Type B pancreatic cell (in vitro differentiated cells): Measurements from ENCODE around the gene ARSA. TPM values are rescaled to one million over a fixed set of nuclear protein-coding genes. Genes with fewer than 3 reads are reported as not detected.
A peak's percentile ranks its signal among the peaks of the same experiment; 100 is the strongest.

Source experiments
- DNase-seq: peaks from one replicate; pipeline ENCODE4 v3.0.0; 2021; ENCODE audit warnings: mixed read lengths; ENCODE audit not compliant: unreplicated experiment; ENCODE audit errors: extremely low spot score
- H3K27ac Mint-ChIP-seq: 2 replicates; pipeline ENCODE4 v1.8.0; 2021; ENCODE audit warnings: mild to moderate bottlenecking, mixed read lengths
- H3K27me3 Mint-ChIP-seq: 2 replicates; pipeline ENCODE4 v1.8.0; 2021; ENCODE audit warnings: mixed read lengths
- H3K36me3 Mint-ChIP-seq: 2 replicates; pipeline ENCODE4 v1.8.0; 2021; ENCODE audit warnings: mixed read lengths
- H3K4me1 Mint-ChIP-seq: one replicate; pipeline ENCODE4 v1.8.0; 2021; ENCODE audit warnings: mixed read lengths; ENCODE audit not compliant: unreplicated experiment
- H3K4me3 Mint-ChIP-seq: 2 replicates; pipeline ENCODE4 v1.8.0; 2021; ENCODE audit warnings: mild to moderate bottlenecking, mixed read lengths
- H3K9me3 Mint-ChIP-seq: 2 replicates; pipeline ENCODE4 v1.8.0; 2021; ENCODE audit warnings: mixed read lengths
- CTCF ChIP-seq: fragments of 200-600 bp; sonication (generic); conservative IDR thresholded peaks from 2 replicates; pipeline ENCODE4 v1.5.0; 2021; ENCODE audit warnings: antibody characterized with exemption, mild to moderate bottlenecking
- total RNA-seq: library from RNA; stranded (reverse); gene quantifications from 2 replicates; pipeline ENCODE4 v1.2.1, GENCODE V29; 2021; ENCODE audit warnings: low replicate concordance

ARSA gene
- total RNA-seq, 1 donor from 2014 or later: 32.1 TPM

DNA sequence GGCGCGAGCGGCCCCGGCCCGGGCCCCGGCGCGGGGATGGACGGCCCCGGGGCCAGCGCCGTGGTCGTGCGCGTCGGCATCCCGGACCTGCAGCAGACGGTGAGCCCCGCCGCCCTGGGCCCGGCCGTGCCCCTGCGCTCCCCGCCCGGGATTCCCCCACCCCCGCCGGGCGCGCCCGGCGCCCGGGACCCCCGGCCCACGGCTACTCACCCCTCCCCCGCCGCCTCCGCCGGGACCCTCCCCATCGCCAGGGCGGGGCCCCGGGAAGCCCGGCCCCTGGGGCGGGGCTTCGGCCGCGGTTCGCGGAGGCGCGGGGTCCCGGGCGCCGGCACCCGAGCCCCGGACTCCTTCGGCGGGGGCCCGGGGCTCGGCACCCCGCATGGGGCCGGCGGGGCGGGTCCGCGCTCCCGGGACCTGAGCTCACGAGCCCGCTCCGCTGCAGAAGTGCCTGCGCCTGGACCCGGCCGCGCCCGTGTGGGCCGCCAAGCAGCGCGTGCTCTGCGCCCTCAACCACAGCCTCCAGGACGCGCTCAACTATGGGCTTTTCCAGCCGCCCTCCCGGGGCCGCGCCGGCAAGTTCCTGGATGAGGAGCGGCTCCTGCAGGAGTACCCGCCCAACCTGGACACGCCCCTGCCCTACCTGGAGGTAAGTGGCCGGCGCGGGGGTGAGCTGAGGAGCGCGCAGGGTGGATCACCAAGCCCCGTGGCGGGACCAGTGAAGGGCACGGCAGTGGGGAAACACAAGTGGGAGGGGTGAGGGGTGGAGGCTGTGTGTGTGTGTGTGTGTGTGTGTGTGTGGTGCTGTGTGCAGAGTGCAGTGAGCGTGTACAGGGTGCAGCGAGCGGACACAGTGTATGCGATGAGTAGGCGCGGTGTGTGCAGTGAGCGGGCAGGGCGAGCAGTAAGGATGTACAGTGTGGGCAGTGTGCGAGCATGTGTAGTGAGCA, 46.9 kb upstream of the ARSA start:
- H3K9me3 Mint-ChIP-seq: no peaks in the 10 kb centered on the region
- H3K27ac Mint-ChIP-seq: peak overlapping the region; percentile 72
- peaks cover 36% of the 10 kb centered on the region for H3K27me3 Mint-ChIP-seq

DNA sequence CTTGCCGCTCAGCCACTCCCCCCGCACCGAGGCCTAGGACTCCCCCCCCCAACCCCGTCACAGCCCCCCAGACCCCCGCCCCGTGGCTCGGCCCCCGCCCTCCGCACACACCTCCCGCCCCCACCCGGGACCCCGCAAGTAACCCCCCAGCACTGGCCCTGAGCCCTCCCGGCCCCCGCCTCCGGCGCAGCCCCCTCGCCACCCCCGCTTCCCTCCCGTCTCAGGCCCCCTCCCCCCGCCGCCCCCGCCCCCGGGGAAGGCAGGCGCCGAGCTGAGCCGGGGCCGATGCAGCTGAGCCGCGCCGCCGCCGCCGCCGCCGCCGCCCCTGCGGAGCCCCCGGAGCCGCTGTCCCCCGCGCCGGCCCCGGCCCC, 46.2 kb upstream of the ARSA start:
- H3K4me1 Mint-ChIP-seq: peaks cover 16% of the 10 kb centered on the region
- H3K27ac Mint-ChIP-seq: no peak overlapping the region
- TF ChIP-seq CTCF: no peak
- H3K4me3 Mint-ChIP-seq: no peak overlapping the region
- peaks cover 36% of the 10 kb centered on the region for H3K27me3 Mint-ChIP-seq
- no peaks in the 10 kb centered on the region for H3K36me3 Mint-ChIP-seq
- peak; percentile 68 for DNase-seq
- H3K9me3 Mint-ChIP-seq: no peaks in the 10 kb centered on the region

More for the DNA sequence above, 46.9 kb upstream of the ARSA start:
- peak overlapping the region; percentile 85 for H3K4me3 Mint-ChIP-seq
- H3K4me1 Mint-ChIP-seq: peaks cover 16% of the 10 kb centered on the region
- no peak for TF ChIP-seq CTCF
- DNase-seq: peak; percentile 81
- no peaks in the 10 kb centered on the region for H3K36me3 Mint-ChIP-seq

DNA sequence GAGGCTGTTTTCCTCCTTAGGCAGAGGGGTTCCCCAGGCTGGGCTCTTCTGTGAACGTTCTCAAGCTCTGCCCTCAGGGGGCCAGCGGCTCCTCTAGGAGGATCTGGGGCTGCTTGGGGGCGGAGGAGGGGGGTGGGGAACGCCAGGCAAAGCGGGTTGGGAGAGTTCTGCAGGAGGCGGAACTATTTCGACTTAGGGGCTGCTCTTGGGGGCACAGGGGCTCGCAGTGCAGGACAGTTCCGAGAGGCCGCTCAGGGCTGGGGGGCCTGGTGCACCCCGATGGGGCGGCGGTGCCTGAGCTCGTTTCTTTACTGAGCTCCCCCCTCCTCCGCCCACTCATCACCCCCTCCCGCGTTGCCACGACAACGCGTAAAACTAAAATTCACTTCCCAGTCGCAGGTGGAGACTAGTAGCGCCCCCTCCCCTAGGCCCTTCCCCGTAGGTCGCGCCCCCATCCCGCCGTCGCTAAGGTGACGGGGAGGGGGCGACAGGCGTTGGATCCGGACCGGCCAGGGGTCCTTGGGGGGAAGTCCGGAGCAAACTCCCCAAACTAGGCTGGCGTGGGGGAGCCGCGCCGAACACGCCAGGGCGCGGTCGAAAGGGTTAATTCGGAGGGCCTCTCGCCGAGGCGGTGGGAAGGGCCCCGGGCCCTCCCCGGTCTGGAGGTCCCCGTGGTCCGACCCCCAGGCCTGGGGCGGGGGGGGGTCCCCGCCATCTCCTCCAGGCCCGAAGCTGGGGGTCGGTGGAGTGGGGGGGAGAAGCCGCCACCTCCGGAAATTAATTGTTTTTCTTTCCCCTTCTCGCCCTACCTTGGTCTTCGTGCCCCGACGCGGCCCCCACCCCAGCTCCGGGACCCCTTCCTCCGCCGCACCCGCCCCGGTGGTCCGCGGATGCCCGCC, 45.5 kb upstream of the ARSA start:
- H3K9me3 Mint-ChIP-seq: no peaks in the 10 kb centered on the region
- peak; percentile 67 for DNase-seq
- H3K27ac Mint-ChIP-seq: no peak overlapping the region

GRCh38 chr22:50672471-50673230, 44.7 kb upstream of the ARSA start, which contains the start of gene SHANK3:
TSS of gene SHANK3 (plus strand) at chr22:50672823.
- Mint-ChIP-seq H3K4me3 (peak within 1 kb of the TSS; percentile 76), H3K27me3 (peaks cover 42% of the 10 kb centered on the region), H3K4me1 (peaks cover 16% of the 10 kb centered on the region), H3K27ac (peak within 1 kb of the TSS; percentile 72), H3K36me3 (no peaks in the 10 kb centered on the region), H3K9me3 (no peaks in the 10 kb centered on the region)
- no peak for TF ChIP-seq CTCF
- peak; percentile 55 for DNase-seq

More for the DNA sequence above, 45.5 kb upstream of the ARSA start:
- Mint-ChIP-seq H3K36me3 (no peaks in the 10 kb centered on the region), H3K4me3 (peak overlapping the region; percentile 76), H3K27me3 (peaks cover 37% of the 10 kb centered on the region), H3K4me1 (peaks cover 16% of the 10 kb centered on the region)
- no peak for TF ChIP-seq CTCF

GRCh38 chr22:50672041-50672440, 44.1 kb upstream of the ARSA start:
- no peak for TF ChIP-seq CTCF
- Mint-ChIP-seq H3K27me3 (peaks cover 42% of the 10 kb centered on the region), H3K4me1 (peaks cover 16% of the 10 kb centered on the region), H3K4me3 (peak overlapping the region; percentile 61), H3K9me3 (no peaks in the 10 kb centered on the region), H3K36me3 (no peaks in the 10 kb centered on the region), H3K27ac (no peak overlapping the region)
- DNase-seq: peak; percentile 59
